Measurements from ENCODE around the gene PMS2. TPM values are rescaled to one million over a fixed set of nuclear protein-coding genes. Genes with fewer than 3 reads are reported as not detected.

PMS2 gene
- total and polyA plus RNA-seq, 9 of the 15 experiments (the other 6 are each of a cell fraction or from before 2014, with no cell fraction given) = 4.9 to 27.6 (median 16.5) TPM

DNA sequence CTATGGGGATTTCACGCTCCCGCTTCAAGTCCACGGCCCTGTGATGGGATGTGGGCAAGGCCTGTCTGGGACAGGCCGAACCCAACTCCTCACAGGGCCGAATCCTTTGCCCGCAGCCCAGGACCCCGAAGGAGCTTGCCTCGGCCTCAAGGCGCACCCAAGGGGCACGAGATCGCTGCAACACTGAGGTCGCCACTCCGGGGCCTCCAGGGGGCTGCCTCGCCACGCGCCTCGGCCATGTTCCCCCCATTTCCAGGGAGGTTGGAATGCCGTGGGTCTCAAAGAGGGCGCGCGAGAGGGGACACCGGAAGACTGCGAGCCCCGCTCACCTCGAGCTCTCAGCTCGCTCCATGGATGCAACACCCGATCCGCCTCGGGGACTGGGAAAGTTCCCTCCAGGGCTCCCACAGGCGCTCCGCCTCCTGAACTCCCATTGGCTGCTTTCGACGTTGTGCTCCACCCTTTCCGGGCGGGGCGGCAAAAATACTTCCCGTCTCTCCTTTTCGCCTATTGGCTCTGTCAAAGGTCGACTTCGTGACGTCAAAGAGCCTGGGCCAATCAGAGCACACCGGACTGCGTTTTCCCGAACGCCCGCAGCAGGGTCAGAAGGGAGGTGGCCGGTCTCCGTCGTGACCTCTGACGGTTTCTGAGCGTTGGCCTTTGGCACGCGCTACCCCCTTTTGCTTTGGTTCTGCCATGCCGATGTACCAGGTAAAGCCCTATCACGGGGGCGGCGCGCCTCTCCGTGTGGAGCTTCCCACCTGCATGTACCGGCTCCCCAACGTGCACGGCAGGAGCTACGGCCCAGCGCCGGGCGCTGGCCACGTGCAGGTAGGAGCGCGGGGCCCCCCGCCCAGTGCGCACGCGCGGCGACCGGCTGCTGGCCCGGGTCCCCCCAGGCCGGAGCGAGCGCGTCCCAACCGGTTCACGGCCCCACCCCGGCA lies at the start of gene PMS2, which contains the start of gene AIMP2 (continued):
- TF ChIP-seq, protein P1, sequence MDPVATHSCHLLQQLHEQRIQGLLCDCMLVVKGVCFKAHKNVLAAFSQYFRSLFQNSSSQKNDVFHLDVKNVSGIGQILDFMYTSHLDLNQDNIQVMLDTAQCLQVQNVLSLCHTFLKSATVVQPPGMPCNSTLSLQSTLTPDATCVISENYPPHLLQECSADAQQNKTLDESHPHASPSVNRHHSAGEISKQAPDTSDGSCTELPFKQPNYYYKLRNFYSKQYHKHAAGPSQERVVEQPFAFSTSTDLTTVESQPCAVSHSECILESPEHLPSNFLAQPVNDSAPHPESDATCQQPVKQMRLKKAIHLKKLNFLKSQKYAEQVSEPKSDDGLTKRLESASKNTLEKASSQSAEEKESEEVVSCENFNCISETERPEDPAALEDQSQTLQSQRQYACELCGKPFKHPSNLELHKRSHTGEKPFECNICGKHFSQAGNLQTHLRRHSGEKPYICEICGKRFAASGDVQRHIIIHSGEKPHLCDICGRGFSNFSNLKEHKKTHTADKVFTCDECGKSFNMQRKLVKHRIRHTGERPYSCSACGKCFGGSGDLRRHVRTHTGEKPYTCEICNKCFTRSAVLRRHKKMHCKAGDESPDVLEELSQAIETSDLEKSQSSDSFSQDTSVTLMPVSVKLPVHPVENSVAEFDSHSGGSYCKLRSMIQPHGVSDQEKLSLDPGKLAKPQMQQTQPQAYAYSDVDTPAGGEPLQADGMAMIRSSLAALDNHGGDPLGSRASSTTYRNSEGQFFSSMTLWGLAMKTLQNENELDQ (CRISPR knock-in tag; IDR thresholded peaks at IDR 0.05; ENCODE audit: borderline replicate concordance) = no peak
- TF ChIP-seq, protein P2, sequence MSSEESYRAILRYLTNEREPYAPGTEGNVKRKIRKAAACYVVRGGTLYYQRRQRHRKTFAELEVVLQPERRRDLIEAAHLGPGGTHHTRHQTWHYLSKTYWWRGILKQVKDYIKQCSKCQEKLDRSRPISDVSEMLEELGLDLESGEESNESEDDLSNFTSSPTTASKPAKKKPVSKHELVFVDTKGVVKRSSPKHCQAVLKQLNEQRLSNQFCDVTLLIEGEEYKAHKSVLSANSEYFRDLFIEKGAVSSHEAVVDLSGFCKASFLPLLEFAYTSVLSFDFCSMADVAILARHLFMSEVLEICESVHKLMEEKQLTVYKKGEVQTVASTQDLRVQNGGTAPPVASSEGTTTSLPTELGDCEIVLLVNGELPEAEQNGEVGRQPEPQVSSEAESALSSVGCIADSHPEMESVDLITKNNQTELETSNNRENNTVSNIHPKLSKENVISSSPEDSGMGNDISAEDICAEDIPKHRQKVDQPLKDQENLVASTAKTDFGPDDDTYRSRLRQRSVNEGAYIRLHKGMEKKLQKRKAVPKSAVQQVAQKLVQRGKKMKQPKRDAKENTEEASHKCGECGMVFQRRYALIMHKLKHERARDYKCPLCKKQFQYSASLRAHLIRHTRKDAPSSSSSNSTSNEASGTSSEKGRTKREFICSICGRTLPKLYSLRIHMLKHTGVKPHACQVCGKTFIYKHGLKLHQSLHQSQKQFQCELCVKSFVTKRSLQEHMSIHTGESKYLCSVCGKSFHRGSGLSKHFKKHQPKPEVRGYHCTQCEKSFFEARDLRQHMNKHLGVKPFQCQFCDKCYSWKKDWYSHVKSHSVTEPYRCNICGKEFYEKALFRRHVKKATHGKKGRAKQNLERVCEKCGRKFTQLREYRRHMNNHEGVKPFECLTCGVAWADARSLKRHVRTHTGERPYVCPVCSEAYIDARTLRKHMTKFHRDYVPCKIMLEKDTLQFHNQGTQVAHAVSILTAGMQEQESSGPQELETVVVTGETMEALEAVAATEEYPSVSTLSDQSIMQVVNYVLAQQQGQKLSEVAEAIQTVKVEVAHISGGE (CRISPR knock-in tag; IDR thresholded peaks at IDR 0.05) = peak in 1 of 3 experiments; percentile 80; a peak in 2 of 6 replicates
- TF ChIP-seq STAT5B (CRISPR knock-in tag; IDR thresholded peaks at IDR 0.05) (no peak), SMARCC2 (IDR thresholded peaks at IDR 0.05; ENCODE audit: low read depth) (no peak), JUN (IDR thresholded peaks at IDR 0.05; ENCODE audit: borderline replicate concordance, low read depth, low read length) (peak; percentile 82; the same call in 1 of the 2 replicates), JUN (CRISPR knock-in tag; IDR thresholded peaks at IDR 0.05; ENCODE audit: borderline replicate concordance) (peak; percentile 84; the same call in 1 of the 2 replicates), GABPB2 (CRISPR knock-in tag; conservative IDR thresholded peaks at IDR 0.05) (no peak), PHF21A (IDR thresholded peaks at IDR 0.05; ENCODE audit: borderline replicate concordance, low read depth) (0 out of 2 replicates have a peak, but pooled peaks have one; percentile 48), RAD21 (CRISPR knock-in tag; conservative IDR thresholded peaks at IDR 0.05 in 1 of 2, IDR thresholded peaks at IDR 0.05 in 1 of 2) (peak; percentile 27 to 29; a peak in 3 of 4 replicates), HNRNPL (IDR thresholded peaks at IDR 0.05; ENCODE audit: low read depth, low read length) (0 out of 2 replicates have a peak, but pooled peaks have one; percentile 47), ESRRB (CRISPR knock-in tag; IDR thresholded peaks at IDR 0.05; ENCODE audit: borderline replicate concordance) (no peak), ZNF239 (CRISPR knock-in tag; IDR thresholded peaks at IDR 0.05) (peak; percentile 38; the same call in 1 of the 2 replicates)
- TF ChIP-seq, protein P3, sequence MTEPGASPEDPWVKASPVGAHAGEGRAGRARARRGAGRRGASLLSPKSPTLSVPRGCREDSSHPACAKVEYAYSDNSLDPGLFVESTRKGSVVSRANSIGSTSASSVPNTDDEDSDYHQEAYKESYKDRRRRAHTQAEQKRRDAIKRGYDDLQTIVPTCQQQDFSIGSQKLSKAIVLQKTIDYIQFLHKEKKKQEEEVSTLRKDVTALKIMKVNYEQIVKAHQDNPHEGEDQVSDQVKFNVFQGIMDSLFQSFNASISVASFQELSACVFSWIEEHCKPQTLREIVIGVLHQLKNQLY (CRISPR knock-in tag; conservative IDR thresholded peaks at IDR 0.05) = peak in 1 of 2 experiments; percentile 98; a peak in 2 of 4 replicates
- TF ChIP-seq, protein P4, sequence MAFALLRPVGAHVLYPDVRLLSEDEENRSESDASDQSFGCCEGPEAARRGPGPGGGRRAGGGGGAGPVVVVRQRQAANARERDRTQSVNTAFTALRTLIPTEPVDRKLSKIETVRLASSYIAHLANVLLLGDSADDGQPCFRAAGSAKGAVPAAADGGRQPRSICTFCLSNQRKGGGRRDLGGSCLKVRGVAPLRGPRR (CRISPR knock-in tag; IDR thresholded peaks at IDR 0.05) = peak; percentile 68; the same call in 1 of the 2 replicates
- TF ChIP-seq, protein P5, sequence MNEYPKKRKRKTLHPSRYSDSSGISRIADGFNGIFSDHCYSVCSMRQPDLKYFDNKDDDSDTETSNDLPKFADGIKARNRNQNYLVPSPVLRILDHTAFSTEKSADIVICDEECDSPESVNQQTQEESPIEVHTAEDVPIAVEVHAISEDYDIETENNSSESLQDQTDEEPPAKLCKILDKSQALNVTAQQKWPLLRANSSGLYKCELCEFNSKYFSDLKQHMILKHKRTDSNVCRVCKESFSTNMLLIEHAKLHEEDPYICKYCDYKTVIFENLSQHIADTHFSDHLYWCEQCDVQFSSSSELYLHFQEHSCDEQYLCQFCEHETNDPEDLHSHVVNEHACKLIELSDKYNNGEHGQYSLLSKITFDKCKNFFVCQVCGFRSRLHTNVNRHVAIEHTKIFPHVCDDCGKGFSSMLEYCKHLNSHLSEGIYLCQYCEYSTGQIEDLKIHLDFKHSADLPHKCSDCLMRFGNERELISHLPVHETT (CRISPR knock-in tag; conservative IDR thresholded peaks at IDR 0.05 in 1 of 2, IDR thresholded peaks at IDR 0.05 in 1 of 2) = peak in 1 of 2 experiments; percentile 91; a peak in 2 of 4 replicates
